Gastrocnemius medialis (tissue), 4 donors: ENCODE results near the gene GUCY2C.

Experiments
- POLR2A ChIP-seq, 2 donors: fragments of 450-650 bp; IDR thresholded peaks; one replicate each; pipeline ENCODE4 v1.6.1; 2017; ENCODE audit warnings: antibody characterized with exemption in 2 of 2, mild to moderate bottlenecking in 2 of 2, moderate library complexity in 2 of 2
- TF ChIP-seq, protein P1 (sequence below), 5 experiments: fragments of 450-650 bp in 3 of 5; fragments of 200-600 bp in 2 of 5; sonication (generic) in 2 of 5; IDR thresholded peaks in 4 of 5; conservative IDR thresholded peaks in 1 of 5; 1 replicate in 4 of 5; 2 replicates in 1 of 5; pipeline ENCODE4 v1.5.1; 2016 to 2019; ENCODE audit warnings: antibody characterized with exemption in 5 of 5, mild to moderate bottlenecking in 3 of 5, moderate library complexity in 3 of 5

DNA sequence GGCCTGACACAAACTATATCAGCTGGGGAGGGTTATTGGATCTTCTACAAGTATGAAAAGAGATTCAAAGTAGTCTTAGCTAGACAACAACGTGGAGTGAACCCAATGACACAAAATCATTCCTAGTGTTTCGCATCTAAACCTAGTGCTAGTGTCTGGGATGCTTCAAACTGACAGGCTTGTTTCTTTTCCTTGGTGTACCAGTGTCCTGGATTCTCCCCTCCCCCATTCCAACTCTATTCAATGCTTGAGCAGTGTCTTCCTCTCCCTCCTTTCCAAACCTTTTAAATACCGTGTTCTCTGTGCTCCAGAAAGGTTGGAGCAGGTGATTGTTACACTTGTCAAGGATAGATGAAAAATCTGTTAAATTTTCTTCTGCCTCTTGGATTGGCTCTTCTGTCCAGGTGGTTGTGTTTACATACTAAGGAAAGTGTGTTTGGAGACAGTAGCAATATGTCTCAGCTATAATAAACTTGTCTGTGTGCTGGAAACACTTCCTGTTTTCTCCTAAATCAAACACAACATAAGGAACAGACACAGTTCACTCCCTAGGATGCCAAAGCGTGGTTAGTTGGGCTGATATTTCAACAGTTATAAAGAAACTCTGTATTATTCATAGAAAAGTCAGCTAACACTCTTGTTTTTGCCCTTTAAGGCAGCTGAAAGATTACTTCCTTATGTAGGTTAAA lies 14.4 kb upstream of the GUCY2C start:
- TF ChIP-seq, protein P1, sequence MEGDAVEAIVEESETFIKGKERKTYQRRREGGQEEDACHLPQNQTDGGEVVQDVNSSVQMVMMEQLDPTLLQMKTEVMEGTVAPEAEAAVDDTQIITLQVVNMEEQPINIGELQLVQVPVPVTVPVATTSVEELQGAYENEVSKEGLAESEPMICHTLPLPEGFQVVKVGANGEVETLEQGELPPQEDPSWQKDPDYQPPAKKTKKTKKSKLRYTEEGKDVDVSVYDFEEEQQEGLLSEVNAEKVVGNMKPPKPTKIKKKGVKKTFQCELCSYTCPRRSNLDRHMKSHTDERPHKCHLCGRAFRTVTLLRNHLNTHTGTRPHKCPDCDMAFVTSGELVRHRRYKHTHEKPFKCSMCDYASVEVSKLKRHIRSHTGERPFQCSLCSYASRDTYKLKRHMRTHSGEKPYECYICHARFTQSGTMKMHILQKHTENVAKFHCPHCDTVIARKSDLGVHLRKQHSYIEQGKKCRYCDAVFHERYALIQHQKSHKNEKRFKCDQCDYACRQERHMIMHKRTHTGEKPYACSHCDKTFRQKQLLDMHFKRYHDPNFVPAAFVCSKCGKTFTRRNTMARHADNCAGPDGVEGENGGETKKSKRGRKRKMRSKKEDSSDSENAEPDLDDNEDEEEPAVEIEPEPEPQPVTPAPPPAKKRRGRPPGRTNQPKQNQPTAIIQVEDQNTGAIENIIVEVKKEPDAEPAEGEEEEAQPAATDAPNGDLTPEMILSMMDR (IDR thresholded peaks at IDR 0.05 in 4 of 5, conservative IDR thresholded peaks at IDR 0.05 in 1 of 5) = no peak
- no peak for TF ChIP-seq POLR2A (IDR thresholded peaks at IDR 0.05)
